ENCODE data around the gene DNASE1L2.

The DNASE1L2 gene

GRCh38 chr16:2204416-2205103, 31.7 kb upstream of the DNASE1L2 start:
- DNase-seq: no peak

- DNase-seq: no peak
Measured at GRCh38 chr16:2205104-2205966, 30.9 kb upstream of the DNASE1L2 start, which contains the start of gene MLST8. Gene MLST8 (plus strand): TSS chr16:2205454. CDS start chr16:2206086, 632 bp downstream.

GRCh38 chr16:2205967-2206313, 30.3 kb upstream of the DNASE1L2 start:
- no peak for DNase-seq

- no peak for DNase-seq
Measured at GRCh38 chr16:2206420-2206779, 29.8 kb upstream of the DNASE1L2 start.

- DNase-seq: no peak
Measured at GRCh38 chr16:2206780-2207433, 29.3 kb upstream of the DNASE1L2 start.

GRCh38 chr16:2207872-2208271, 28.4 kb upstream of the DNASE1L2 start:
- DNase-seq: no peak

- DNase-seq: no peak
Measured at GRCh38 chr16:2208308-2208707, 27.9 kb upstream of the DNASE1L2 start.

GRCh38 chr16:2208772-2209171, 27.5 kb upstream of the DNASE1L2 start:
- no peak for DNase-seq

- no peak for DNase-seq
Measured at GRCh38 chr16:2209258-2210008, 26.8 kb upstream of the DNASE1L2 start.

- DNase-seq: no peak
Measured at GRCh38 chr16:2210009-2210332, 26.3 kb upstream of the DNASE1L2 start.

GRCh38 chr16:2210386-2211365, 25.6 kb upstream of the DNASE1L2 start, which contains the start of gene BRICD5:
Gene BRICD5 (minus strand): TSS chr16:2210863. CDS start chr16:2210833, 30 bp downstream.
- no peak for DNase-seq

GRCh38 chr16:2211923-2212347, 24.3 kb upstream of the DNASE1L2 start:
- DNase-seq: no peak

- DNase-seq: peak in 1 of 2 experiments; percentile 7
Measured at GRCh38 chr16:2212362-2213324, 23.6 kb upstream of the DNASE1L2 start.

GRCh38 chr16:2213817-2214718, 22.2 kb upstream of the DNASE1L2 start:
- no peak for DNase-seq

GRCh38 chr16:2214719-2214968, 21.6 kb upstream of the DNASE1L2 start, which contains the start of gene PGP:
Gene PGP (minus strand): TSS chr16:2214840. CDS start chr16:2214777, 63 bp downstream.
- DNase-seq: peak in 1 of 2 experiments; percentile 83

- DNase-seq: no peak
Measured at GRCh38 chr16:2216330-2216729, 19.9 kb upstream of the DNASE1L2 start.

- peak; percentile 92 to 97 for DNase-seq
Measured at GRCh38 chr16:2223221-2223941, 12.9 kb upstream of the DNASE1L2 start, which contains the start of gene E4F1. Gene E4F1 (plus strand): TSS chr16:2223591. CDS start chr16:2223614, 23 bp downstream.

GRCh38 chr16:2223942-2224486, 12.2 kb upstream of the DNASE1L2 start:
- DNase-seq: no peak

Data from cerebellar nuclear complex (tissue), 1 donor.